H1 (cell line): ENCODE data around the gene OGG1.

ENCODE experiments used
- CBX5 ChIP-seq: fragments of 300-800, 300-1000 bp; sonication (generic); IDR thresholded peaks from 2 replicates; pipeline ENCODE4 v1.7.1; 2016; ENCODE audit warnings: antibody characterized with exemption, low read length, low read depth
- CEBPB ChIP-seq: IDR thresholded peaks from 2 replicates; pipeline ENCODE4 v1.6.1; 2012; ENCODE audit warnings: low read depth, low read length
- CHD1 ChIP-seq: IDR thresholded peaks from 2 replicates; pipeline ENCODE4 v1.6.1; 2012; ENCODE audit warnings: low read depth, low read length, improper control_type of control experiment
- EGR1 ChIP-seq: IDR thresholded peaks from 2 replicates; pipeline ENCODE4 v1.6.1; 2011; ENCODE audit warnings: low read depth, low read length, borderline replicate concordance
- EP300 ChIP-seq, 2 experiments: IDR thresholded peaks; 1 replicate in 1 of 2; 2 replicates in 1 of 2; pipeline ENCODE4 v1.6.1; 2011 to 2012; ENCODE audit warnings: low read depth in 2 of 2, low read length in 2 of 2, mild to moderate bottlenecking in 2 of 2, borderline replicate concordance in 1 of 2, inconsistent platforms in 1 of 2, moderate library complexity in 1 of 2
- GTF2F1 ChIP-seq: IDR thresholded peaks from 2 replicates; pipeline ENCODE4 v1.6.1; 2012; ENCODE audit warnings: low read depth, low read length, improper control_type of control experiment, borderline replicate concordance
- KDM1A ChIP-seq: fragments of 200-600, 300-600 bp; sonication (generic); IDR thresholded peaks from 2 replicates; pipeline ENCODE4 v1.7.1; 2016; ENCODE audit warnings: mild to moderate bottlenecking, low read length, borderline replicate concordance
- POLR2A ChIP-seq, 2 experiments: IDR thresholded peaks; 1 replicate in 1 of 2; 2 replicates in 1 of 2; pipeline ENCODE4 v1.6.1; 2011; ENCODE audit warnings: low read depth in 2 of 2, low read length in 2 of 2, mild to moderate bottlenecking in 2 of 2; ENCODE audit errors: control extremely low read depth in 1 of 2
- RAD21 ChIP-seq, 2 experiments: IDR thresholded peaks in 1 of 2; conservative IDR thresholded peaks in 1 of 2; 2 replicates each; pipeline ENCODE4 v1.6.1; 2011; ENCODE audit warnings: low read depth in 2 of 2, low read length in 2 of 2, improper control_type of control experiment in 1 of 2, inconsistent platforms in 1 of 2, mild to moderate bottlenecking in 1 of 2, moderate library complexity in 1 of 2
- RFX5 ChIP-seq: IDR thresholded peaks from 2 replicates; pipeline ENCODE4 v1.6.1; 2011; ENCODE audit warnings: low read depth, low read length, improper control_type of control experiment, borderline replicate concordance
- RNF2 ChIP-seq: fragments of 200-900, 300-1000 bp; sonication (generic); IDR thresholded peaks from 2 replicates; pipeline ENCODE4 v1.7.1; 2016; ENCODE audit warnings: borderline replicate concordance, low read depth, mild to moderate bottlenecking, antibody characterized with exemption, low read length; ENCODE audit not compliant: poor library complexity, severe bottlenecking; ENCODE audit errors: missing control alignments
- TBP ChIP-seq: IDR thresholded peaks from 2 replicates; pipeline ENCODE4 v1.6.1; 2011; ENCODE audit warnings: low read depth, low read length, improper control_type of control experiment
- YY1 ChIP-seq: IDR thresholded peaks from 2 replicates; pipeline ENCODE4 v1.6.1; 2011; ENCODE audit warnings: low read depth, mild to moderate bottlenecking, low read length
- TF ChIP-seq, protein P1 (sequence below), 3 experiments: IDR thresholded peaks; 1 replicate in 2 of 3; 2 replicates in 1 of 3; pipeline versions ENCODE4 v1.5.1 to v1.6.1; 2011; ENCODE audit warnings: low read length in 3 of 3, mild to moderate bottlenecking in 3 of 3, inconsistent platforms in 2 of 3, low read depth in 1 of 3, moderate library complexity in 1 of 3; ENCODE audit not compliant: insufficient read depth in 1 of 3; ENCODE audit errors: control extremely low read depth in 1 of 3

DNA sequence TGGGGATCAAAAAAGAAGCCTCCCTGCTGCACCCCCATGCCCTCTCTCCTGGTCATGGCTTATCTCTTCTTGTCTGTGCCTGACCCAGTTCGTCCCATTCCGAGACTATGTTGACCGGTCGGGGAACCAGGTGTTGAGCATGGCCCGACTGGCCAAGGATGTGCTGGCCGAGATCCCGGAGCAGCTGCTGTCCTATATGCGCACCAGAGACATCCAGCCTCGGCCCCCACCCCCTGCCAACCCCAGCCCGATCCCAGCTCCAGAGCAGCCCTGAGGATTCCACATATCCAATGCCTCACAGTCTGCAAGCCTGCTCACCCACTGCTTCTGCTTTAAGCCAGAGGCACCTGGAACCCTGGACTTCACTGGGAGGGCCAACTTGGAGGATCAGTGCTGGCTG lies 20.3 kb upstream of the OGG1 start:
- TF ChIP-seq, protein P1, sequence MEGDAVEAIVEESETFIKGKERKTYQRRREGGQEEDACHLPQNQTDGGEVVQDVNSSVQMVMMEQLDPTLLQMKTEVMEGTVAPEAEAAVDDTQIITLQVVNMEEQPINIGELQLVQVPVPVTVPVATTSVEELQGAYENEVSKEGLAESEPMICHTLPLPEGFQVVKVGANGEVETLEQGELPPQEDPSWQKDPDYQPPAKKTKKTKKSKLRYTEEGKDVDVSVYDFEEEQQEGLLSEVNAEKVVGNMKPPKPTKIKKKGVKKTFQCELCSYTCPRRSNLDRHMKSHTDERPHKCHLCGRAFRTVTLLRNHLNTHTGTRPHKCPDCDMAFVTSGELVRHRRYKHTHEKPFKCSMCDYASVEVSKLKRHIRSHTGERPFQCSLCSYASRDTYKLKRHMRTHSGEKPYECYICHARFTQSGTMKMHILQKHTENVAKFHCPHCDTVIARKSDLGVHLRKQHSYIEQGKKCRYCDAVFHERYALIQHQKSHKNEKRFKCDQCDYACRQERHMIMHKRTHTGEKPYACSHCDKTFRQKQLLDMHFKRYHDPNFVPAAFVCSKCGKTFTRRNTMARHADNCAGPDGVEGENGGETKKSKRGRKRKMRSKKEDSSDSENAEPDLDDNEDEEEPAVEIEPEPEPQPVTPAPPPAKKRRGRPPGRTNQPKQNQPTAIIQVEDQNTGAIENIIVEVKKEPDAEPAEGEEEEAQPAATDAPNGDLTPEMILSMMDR (IDR thresholded peaks at IDR 0.05; ENCODE audit: control extremely low read depth in 1 of 3, insufficient read depth in 1 of 3, low read depth in 1 of 3, low read length in 3 of 3) = no peak
- no peak for TF ChIP-seq RFX5
- TF ChIP-seq RAD21 (IDR thresholded peaks at IDR 0.05 in 1 of 2, conservative IDR thresholded peaks at IDR 0.05 in 1 of 2; ENCODE audit: low read depth in 2 of 2, low read length in 2 of 2) = no peak
- TF ChIP-seq RNF2 = no peak
- TF ChIP-seq POLR2A (IDR thresholded peaks at IDR 0.05; ENCODE audit: control extremely low read depth in 1 of 2, low read depth in 2 of 2, low read length in 2 of 2) = no peak
- no peak for TF ChIP-seq CHD1
- TF ChIP-seq EP300 (IDR thresholded peaks at IDR 0.05; ENCODE audit: borderline replicate concordance in 1 of 2, low read depth in 2 of 2, low read length in 2 of 2) = no peak
- TF ChIP-seq KDM1A = no peak
- no peak for TF ChIP-seq CEBPB
- no peak for TF ChIP-seq GTF2F1
- TF ChIP-seq YY1 = no peak
- no peak for TF ChIP-seq TBP
- TF ChIP-seq CBX5 = no peak
- TF ChIP-seq EGR1 = no peak
